GM21447 (cell line): ENCODE results near the gene SLC7A7.
A peak's percentile ranks its signal among the peaks of the same experiment; 100 is the strongest.
"Not testable (repeated sequence)": the region's sequence is repeated elsewhere in the genome, so short reads cannot be mapped to it uniquely, and the experiment has no call there.

Experiments
- ATAC-seq: cut with Tn5 transposase; IDR thresholded peaks from one replicate; pipeline ENCODE4 v1.9.1; 2021; ENCODE audit not compliant: unreplicated experiment

The SLC7A7 gene

DNA sequence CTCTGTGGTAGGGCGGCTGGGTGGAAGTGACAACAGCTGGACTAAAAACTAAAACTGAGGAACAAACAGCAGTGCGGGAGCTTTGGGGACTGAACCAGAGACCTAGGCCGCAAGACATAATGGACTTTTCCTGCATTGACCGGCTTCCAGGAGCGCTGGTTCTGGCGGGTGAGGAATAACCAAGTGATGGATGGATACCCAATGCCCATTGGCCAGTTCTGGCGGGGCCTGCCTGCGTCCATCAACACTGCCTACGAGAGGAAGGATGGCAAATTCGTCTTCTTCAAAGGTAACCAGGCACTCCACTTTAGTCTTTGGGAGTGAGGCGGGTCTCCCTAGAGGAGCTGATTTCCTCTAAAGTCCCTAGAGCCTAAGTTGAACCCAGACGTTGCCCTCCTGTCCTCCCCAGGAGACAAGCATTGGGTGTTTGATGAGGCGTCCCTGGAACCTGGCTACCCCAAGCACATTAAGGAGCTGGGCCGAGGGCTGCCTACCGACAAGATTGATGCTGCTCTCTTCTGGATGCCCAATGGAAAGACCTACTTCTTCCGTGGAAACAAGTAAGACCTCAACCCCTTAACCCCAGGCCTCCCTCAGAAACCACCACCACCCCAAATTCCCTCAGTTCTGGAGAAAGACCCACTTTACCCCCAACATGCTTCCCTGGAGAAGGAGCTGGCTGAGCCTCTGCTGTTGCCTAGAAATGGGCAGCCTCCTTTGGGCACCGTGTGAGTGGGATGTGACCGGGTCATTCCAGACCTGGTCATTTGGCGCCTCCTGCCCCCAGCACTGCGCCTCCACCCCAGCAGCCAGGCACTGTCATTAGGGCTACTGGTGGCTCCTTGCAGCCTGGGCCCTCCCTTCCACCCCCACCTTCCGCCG lies 29.2 kb upstream of the SLC7A7 start:
- ATAC-seq, result no peak

DNA sequence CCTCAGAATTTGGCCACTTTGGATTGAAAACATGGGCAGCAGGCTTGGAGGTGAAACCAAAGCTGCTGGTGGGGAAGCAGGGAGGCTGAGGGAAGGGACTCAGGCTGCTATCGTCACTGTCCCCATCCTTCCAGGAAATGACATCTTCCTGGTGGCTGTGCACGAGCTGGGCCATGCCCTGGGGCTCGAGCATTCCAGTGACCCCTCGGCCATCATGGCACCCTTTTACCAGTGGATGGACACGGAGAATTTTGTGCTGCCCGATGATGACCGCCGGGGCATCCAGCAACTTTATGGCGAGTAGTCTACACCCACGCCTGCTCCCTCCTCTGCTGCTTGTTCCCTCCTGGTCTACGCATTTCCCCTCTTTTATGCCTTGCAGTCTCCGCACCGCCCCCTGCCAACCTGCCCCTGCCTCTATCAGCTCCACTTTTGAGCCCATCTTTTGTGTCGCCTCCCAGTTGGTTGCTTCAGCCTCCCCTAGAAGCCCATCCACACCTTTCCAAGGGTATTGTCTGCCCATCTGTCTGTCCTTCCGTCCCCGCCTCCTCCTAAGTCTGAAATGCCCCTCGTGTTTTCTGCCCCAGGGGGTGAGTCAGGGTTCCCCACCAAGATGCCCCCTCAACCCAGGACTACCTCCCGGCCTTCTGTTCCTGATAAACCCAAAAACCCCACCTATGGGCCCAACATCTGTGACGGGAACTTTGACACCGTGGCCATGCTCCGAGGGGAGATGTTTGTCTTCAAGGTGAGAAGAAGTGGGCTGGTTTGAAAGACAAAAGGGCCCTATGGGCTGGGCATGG lies 28.1 kb upstream of the SLC7A7 start:
- ATAC-seq, result no peak

DNA sequence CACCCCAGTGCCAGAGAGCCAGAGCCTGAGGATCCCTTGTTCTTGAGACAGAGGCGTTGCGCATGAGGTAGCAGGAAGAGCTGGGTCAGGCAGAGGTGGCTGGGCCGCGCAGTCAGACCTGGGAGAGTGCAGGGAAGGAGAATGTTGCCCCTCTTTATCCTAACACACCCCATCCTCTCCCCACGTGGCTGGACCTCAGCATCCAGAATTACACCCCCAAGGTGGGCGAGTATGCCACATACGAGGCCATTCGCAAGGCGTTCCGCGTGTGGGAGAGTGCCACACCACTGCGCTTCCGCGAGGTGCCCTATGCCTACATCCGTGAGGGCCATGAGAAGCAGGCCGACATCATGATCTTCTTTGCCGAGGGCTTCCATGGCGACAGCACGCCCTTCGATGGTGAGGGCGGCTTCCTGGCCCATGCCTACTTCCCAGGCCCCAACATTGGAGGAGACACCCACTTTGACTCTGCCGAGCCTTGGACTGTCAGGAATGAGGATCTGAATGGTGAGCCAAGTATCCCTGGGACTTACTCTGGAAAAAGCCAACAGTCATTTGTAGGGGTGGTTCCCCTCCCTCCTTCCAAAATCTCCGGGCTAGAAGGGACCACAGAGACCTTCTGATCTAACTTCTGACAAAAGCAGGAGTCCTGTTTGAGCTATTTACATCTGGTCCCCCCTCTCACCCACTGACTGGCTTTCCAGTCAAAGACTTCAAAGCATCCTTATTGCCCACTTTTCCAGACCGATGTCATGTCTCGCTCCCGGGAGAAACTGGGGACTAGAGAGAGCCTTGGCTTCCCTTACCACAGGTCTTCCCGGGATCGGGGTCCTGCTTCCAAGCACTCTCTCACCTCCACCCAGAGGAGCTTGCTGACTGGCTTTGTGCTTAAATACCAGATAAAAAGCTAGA lies 27.2 kb upstream of the SLC7A7 start:
- ATAC-seq, result no peak

DNA sequence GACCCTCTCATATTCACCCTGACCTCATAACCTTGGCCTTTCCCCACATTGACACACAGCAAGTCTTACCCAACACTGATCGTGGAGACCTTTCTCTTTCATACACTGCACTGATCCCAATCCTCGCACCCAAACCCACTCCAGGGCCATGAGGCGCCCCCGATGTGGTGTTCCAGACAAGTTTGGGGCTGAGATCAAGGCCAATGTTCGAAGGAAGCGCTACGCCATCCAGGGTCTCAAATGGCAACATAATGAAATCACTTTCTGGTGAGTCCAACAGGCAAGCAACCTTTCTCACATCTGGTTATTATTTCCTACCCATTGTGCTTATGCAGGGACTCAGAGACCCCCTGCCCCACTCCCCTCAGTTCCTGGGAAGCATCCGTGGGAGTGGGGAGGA lies 26.5 kb upstream of the SLC7A7 start:
- ATAC-seq, result no peak

DNA sequence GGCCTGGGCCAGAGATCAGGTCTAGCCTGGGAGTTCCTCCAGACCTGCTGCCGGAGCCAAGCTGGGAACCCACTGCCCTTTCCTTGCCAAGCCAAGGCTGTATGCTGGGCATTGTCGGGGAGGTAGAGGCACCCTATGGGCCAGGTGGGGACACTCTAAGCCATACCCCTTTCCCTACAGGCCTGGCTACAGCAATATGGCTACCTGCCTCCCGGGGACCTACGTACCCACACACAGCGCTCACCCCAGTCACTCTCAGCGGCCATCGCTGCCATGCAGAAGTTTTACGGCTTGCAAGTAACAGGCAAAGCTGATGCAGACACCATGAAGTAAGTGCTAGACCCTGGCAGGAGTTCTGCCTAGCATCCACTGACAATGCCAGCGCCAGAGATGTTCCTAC lies 26.1 kb upstream of the SLC7A7 start:
- no peak for ATAC-seq

DNA sequence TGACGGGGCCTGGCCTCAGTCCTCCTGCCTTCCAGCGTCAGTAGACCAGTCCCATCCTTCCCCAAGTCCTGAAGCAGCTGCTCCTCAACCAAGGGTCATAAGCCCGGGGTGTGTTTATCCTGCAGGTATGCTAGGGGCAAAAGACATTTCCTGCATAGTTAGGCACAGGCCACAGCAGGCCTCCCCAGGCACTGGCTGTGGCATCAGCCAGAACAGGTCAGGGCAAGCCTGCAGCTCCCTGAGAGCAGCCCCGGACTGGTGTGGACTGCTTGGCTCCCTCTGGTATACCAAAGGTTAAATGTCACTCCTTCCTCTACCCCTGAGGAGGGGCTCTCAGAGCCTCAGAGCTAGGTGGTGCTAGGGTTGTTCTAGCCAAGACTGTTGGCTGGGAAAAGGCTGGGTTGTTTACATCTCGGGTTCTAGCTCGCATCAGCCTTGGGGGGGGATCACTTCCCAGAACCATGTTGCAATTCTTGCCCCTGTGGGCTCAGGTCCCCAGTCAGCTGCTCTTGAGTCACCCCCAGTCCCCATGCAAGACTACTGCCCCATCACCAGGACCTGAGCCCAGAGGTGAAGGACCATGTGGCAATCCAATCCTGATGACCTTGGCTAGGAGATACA lies 24.0 kb upstream of the SLC7A7 start:
- ATAC-seq, result no peak

DNA sequence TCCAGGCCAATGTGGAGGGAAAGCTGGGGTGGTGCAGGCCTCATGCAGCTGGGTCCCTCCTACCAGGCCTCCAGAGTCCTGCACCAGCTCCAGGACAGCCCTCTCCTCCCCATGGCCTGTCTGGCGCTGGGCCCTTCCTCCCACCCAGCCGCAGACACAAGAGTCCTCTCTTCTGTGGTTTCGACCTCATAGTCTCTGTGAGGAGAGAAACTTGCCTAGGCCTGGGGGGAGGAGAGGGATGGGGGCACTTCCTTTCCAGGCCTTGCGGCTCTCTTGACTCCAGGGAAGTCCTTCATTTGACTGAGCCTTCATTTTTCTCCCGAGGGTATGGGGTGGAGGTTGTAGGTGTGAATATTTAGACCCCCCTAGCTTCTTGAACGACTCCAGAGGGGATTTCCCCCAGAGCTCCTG lies 23.4 kb upstream of the SLC7A7 start:
- no peak for ATAC-seq

DNA sequence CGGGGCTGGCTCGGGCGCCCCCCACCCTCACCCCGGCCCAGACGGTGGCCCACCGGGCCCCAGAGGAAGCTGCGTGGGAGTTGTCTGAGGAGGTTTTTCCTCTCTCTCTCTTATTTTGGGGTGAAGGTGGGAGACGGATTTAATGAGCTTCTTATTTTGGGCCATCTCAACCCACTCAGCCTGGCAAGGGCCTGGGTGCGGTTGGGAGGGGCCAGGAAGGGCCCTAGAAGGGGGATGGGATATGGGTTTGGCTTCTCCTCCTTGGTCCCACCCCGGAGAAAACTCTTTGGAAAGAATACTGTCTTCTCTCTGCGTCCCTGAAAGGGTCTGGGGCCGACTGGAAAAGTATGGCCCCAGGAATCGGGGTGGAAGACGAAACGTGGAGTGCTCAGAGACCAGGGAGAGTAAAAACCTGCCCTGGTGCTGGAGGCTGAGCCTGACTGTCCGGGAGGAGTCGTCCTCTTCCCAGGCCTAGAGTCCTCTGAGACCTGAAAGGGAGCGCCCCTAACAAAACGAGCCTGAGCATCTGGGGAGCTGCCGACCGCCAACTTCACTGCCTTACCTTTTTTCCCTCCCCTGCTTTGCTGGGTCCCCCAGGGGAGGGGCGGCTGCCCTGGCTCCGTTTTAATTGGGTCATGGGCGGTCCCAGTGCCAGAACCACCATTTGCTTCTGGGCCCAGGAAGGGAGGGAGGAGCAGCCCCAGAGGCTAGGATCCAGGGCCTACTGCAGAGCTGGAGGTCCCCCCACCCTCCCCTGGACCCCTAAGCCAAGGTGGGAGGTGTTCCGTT lies 22.7 kb upstream of the SLC7A7 start:
- ATAC-seq, result no peak

DNA sequence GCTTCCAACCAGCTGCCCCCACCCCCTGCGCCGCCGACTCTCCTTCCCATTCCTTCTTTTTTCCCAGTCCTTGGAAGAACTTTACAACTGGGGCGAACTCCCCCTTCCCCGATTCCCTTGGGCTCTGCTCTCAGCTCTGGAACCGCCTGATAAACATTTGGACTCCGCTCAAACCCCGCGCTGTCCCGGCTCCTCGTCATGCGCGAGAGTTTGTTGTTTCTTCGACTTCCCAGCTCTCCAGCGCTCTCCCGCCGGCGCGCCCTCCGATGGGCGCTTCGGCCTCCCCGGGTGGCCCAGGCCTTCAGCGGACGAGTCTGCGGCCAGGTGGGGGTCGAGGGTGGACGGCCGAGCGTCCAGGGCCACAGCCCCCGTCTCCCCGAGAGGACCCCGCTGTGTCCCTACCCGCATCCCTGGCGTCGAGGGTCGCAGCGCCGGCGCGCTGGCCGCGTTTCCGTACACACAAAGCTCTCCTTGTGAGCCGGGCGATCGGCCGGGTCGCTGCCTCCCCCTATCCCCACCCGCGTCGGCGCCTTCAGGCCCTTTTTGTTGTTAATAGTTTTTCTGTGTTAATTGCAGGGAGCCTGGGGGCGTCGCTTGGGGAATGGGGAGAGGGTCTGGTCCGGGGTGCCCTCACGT lies 22.0 kb upstream of the SLC7A7 start:
- ATAC-seq, result no peak

DNA sequence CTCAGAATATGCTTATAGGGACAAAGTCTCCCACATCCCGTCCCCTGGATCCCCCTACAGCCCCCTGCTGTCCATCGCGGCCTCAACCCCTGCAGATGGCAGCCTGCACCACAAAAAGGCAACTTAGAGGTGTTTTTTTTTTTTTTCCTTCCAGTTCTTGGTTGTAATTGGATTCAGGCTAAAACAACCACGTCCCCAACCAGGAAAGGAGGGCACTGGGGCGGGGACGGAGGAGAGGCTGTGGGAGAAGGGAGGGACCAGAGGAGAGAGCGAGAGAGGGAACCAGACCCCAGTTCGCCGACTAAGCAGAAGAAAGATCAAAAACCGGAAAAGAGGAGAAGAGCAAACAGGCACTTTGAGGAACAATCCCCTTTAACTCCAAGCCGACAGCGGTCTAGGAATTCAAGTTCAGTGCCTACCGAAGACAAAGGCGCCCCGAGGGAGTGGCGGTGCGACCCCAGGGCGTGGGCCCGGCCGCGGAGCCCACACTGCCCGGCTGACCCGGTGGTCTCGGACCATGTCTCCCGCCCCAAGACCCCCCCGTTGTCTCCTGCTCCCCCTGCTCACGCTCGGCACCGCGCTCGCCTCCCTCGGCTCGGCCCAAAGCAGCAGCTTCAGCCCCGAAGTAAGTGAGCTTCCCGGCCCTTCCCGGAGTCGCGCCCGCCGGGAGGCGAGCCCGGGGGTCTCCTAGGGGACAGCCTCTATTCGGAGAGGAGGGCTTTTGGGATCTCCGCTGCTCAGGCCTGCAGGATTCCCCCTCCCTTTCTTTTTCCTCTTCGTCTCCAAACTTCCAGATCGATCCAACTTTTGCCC lies 21.3 kb upstream of the SLC7A7 start, which contains the start of gene MMP14:
TSS of gene MMP14 (plus strand) at position 285 of the 813 bp plus-strand sequence. CDS start at position 518, 233 bp downstream.
- no peak for ATAC-seq

DNA sequence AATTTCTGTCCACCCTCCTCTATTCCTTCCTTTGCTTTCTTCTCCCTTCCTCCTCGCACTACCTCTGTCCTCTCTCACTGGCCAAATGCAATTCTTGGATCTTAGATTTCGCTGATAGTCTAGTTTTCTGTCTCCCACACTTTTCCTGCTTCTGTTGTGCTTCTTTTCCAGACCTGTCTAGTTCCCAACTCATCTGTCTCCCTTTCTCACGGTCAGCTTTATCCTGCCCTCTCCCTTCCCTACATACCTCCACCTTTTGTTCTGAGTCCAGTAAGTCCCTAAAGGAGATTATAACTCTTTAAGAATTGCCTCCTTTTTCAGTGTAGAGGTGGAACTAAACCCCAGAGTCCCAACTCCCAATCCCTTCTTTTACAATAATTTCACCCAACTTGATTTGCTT lies 20.3 kb upstream of the SLC7A7 start:
- ATAC-seq, result no peak

DNA sequence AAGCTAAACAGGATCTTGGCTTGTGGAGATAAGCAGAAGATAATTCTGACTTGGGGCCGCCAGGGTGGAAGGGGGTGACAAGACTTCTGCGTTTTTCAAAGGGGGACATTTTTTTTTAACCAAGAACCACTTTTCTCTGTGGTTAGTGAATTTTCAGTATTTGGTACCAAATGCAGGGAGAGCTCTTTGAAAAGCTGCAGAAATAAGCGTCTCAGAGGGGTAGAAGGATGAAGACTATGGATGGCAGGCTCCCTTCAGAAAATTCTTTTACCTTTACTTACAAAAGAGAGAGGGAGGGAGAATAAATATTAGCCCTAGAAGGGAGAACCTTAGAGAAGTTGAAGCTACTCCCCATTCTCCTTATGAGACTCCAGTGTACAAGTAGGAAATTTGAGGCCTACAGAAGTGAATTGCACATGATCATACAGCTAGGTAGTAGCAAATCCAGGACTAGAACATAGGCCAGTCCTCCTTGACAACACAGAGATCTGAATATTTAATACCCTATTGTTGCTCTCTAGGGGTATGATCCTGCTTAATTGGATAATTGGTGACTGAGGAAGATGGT lies 15.3 kb upstream of the SLC7A7 start:
- no peak for ATAC-seq

DNA sequence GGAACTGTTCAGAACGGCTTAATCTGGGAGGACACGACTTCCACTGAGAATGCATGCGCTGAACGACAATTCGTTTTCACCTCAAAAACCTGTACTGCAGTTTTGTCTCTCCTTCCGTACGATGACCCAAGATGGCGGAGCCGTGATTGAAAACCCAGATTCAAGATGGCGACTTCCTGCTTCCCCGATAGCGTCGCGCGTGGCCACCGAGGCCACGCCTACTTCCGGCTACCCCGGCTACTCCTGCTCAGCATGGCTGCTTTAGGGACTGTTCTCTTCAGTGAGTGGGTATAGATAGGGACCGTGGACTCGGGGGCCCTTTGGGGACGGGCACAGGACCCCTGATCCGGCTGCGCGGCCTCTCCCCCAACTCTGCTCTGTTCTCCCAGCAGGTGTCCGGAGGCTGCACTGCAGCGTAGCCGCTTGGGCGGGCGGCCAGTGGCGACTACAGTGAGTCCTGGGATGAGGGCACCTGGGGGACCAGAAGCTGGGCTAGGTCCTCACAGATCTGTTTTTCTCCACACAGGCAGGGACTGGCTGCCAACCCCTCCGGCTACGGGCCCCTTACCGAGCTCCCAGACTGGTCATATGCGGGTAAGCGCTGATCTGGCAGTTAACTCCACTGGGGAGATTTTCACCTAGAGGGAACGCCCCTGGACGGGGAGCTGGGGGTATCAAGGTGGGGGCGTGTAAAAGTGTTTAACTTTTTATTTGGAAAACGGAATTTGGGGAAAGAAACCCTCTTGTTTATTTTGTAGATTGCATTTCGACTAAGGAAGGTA lies 14.6 kb upstream of the SLC7A7 start, which contains the start of gene MRPL52:
TSS of gene MRPL52 (plus strand) at position 227 of the 782 bp plus-strand sequence. CDS start at position 253, 26 bp downstream.
- ATAC-seq, result peak; percentile 79

DNA sequence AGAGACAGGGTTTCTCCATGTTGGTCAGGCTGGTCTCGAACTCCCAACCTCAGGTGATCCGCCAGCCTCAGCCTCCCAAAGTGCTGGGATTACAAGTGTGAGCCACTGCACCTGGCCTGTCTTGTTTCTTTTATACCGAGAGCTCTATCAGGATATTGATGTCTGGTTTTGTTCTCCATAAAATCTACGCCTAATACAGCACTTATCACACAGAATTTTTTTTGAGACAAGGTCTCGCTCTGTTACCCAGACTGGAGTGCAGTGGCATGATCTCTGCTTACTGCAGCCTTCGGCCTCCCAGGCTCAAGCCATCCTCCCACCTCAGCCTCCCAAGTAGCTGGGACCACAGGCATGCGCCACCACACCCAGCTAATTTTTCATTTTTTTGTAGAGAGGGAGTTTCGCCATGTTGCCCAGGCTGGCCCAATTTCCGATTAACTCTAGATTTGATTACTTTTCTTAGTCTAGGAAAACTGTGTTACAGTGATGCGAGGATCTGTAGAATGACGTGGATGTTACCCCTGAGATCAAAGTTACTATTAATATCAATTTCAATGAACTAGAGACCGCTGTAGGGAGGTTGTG lies 13.9 kb upstream of the SLC7A7 start:
- ATAC-seq, result not testable (repeated sequence)

DNA sequence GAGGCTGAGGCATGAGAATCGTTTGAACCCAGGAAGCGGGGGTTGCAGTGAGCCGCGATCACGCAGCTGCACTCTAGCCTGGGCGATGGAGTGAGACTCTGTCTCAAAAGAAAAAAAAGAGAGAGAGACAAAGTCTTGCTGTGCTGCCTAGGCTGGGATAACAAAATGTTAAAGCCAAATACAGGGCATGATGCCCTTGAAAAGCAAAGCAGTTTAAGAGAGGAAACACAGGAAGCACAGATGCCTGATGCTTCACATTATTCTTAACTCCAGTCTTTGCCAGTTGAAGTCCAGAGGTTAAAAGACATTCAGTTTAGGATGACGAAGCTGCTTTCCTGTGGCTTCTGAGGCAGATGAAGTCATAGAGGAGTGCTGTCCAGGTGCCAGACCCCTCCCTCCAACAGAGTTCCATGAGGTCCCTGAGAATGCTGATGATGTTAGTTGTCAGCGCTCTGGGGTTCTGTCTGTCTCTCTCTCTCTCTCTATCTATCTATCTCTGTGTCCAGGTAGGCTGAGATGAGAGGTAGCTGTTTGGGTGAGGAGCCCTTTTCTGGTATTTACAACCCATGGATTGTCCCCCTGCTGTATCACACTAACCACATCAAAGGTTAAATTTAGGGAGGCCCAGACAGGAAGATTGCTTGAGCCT lies 9.6 kb upstream of the SLC7A7 start:
- no peak for ATAC-seq

DNA sequence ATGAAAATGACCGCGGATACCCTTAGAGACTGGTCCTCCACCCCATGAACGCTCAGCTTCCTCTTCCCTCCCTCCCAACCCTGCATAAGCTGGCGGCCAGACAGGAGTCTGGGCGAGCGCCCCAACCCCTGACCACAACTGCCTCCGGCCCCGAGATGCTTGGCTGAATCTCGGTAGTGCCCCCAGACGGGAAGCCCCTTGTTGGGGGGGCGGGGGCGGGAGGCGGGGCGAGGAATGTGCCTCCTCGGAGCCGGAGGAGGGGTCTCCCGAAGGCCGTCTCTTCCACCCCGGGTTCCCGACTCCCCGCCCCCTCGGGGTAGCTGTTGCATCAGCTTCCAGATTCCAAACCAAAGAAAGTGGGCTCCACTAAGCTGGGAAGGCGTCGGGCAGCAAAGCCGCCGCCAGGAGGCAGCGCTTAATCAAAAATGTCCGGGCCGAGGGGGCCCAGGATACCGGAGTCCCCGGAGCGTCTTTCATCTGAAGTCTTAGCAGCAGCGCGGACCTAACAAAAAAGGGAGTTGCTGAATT lies 7.4 kb upstream of the SLC7A7 start:
- no peak for ATAC-seq
